ENCODE data around the gene FMNL2.
"Not testable (repeated sequence)": the region's sequence is repeated elsewhere in the genome, so short reads cannot be mapped to it uniquely, and the experiment has no call there.

Gene FMNL2

GRCh38 chr2:152499896-152500735 is 165.1 kb downstream of the FMNL2 start:
- DNase-seq: no peak

GRCh38 chr2:152500772-152501171 is 165.8 kb downstream of the FMNL2 start:
- DNase-seq: no peak

GRCh38 chr2:152501666-152502065 is 166.7 kb downstream of the FMNL2 start:
- DNase-seq: no peak

GRCh38 chr2:152504618-152505017 is 169.6 kb downstream of the FMNL2 start:
- DNase-seq: no peak

- no peak for DNase-seq
These were observed 170.5 kb downstream of the FMNL2 start for GRCh38 chr2:152505495-152505906.

GRCh38 chr2:152506843-152507242 is 171.9 kb downstream of the FMNL2 start:
- DNase-seq: no peak

- no peak for DNase-seq
These were observed 172.9 kb downstream of the FMNL2 start for GRCh38 chr2:152507907-152508306.

- DNase-seq: no peak
These were observed 173.5 kb downstream of the FMNL2 start for GRCh38 chr2:152508446-152508845.

GRCh38 chr2:152509772-152510491 is 175.0 kb downstream of the FMNL2 start:
- no peak for DNase-seq

GRCh38 chr2:152510621-152511020 is 175.6 kb downstream of the FMNL2 start:
- no peak for DNase-seq

- no peak for DNase-seq
These were observed 177.0 kb downstream of the FMNL2 start for GRCh38 chr2:152511981-152512380.

GRCh38 chr2:152513029-152513428 is 178.1 kb downstream of the FMNL2 start:
- no peak for DNase-seq

- no peak for DNase-seq
These were observed 178.7 kb downstream of the FMNL2 start for GRCh38 chr2:152513681-152514080.

GRCh38 chr2:152518034-152518433 is 183.1 kb downstream of the FMNL2 start:
- DNase-seq: no peak

GRCh38 chr2:152518641-152519580 is 183.9 kb downstream of the FMNL2 start:
- no peak for DNase-seq

GRCh38 chr2:152519581-152519952 is 184.6 kb downstream of the FMNL2 start:
- no peak for DNase-seq

- no peak for DNase-seq
These were observed 185.8 kb downstream of the FMNL2 start for GRCh38 chr2:152520759-152521158.

GRCh38 chr2:152522446-152522845 is 187.5 kb downstream of the FMNL2 start:
- not testable (repeated sequence) for DNase-seq

GRCh38 chr2:152523091-152523490 is 188.1 kb downstream of the FMNL2 start:
- DNase-seq: no peak

GRCh38 chr2:152525277-152525838 is 190.4 kb downstream of the FMNL2 start:
- no peak for DNase-seq

GRCh38 chr2:152529420-152530115 is 194.6 kb downstream of the FMNL2 start:
- DNase-seq: no peak

- no peak for DNase-seq
These were observed 197.3 kb downstream of the FMNL2 start for GRCh38 chr2:152532241-152532640.
